HepG2 (cell line): ENCODE results near the gene NOTUM. TPM values are rescaled to one million over a fixed set of nuclear protein-coding genes. Genes with fewer than 3 reads are reported as not detected.

ENCODE experiments used
- DNMT1 ChIP-seq: sonication (generic); formaldehyde crosslinking; IDR thresholded peaks from 2 replicates; pipeline ENCODE4 v1.5.1; 2020; ENCODE audit warnings: mild to moderate bottlenecking, missing genetic modification reagents
- HNF4A ChIP-seq: sonication (generic); formaldehyde crosslinking; IDR thresholded peaks from 2 replicates; pipeline ENCODE4 v1.4.0; 2020; ENCODE audit warnings: missing genetic modification reagents
- JDP2 ChIP-seq: sonication (generic); formaldehyde crosslinking; IDR thresholded peaks from 2 replicates; pipeline ENCODE4 v1.8.1; 2022; ENCODE audit warnings: missing genetic modification reagents, borderline replicate concordance
- MYC ChIP-seq: sonication (generic); formaldehyde crosslinking; IDR thresholded peaks from 2 replicates; pipeline ENCODE4 v1.9.0; 2021; ENCODE audit warnings: missing genetic modification reagents, borderline replicate concordance
- NR2F6 ChIP-seq, 2 experiments: IDR thresholded peaks; 2 replicates each; pipeline ENCODE4 v1.6.1; 2016; ENCODE audit warnings: antibody characterized with exemption in 1 of 2, mild to moderate bottlenecking in 1 of 2
- PRMT3 ChIP-seq: sonication (generic); formaldehyde crosslinking; IDR thresholded peaks from 2 replicates; pipeline ENCODE4 v1.8.1; 2022; ENCODE audit warnings: low read depth, mild to moderate bottlenecking, moderate library complexity, missing genetic modification reagents, borderline replicate concordance
- RARG ChIP-seq: sonication (generic); formaldehyde crosslinking; IDR thresholded peaks from 2 replicates; pipeline ENCODE4 v1.4.0; 2020; ENCODE audit warnings: low read depth, mild to moderate bottlenecking, missing genetic modification reagents
- SYNCRIP ChIP-seq: fragments of 200-400 bp; formaldehyde crosslinking; IDR thresholded peaks from 2 replicates; pipeline ENCODE4 v1.6.1; 2018; ENCODE audit warnings: mild to moderate bottlenecking, low read depth, low read length; ENCODE audit not compliant: insufficient read depth
- TBX2 ChIP-seq: sonication (generic); formaldehyde crosslinking; IDR thresholded peaks from 2 replicates; pipeline ENCODE4 v1.5.0; 2020; ENCODE audit warnings: missing genetic modification reagents, mild to moderate bottlenecking, borderline replicate concordance
- TRIM24 ChIP-seq: sonication (generic); formaldehyde crosslinking; IDR thresholded peaks from 2 replicates; pipeline ENCODE4 v1.8.0; 2022; ENCODE audit warnings: mild to moderate bottlenecking, missing genetic modification reagents
- ZKSCAN5 ChIP-seq: sonication (generic); formaldehyde crosslinking; IDR thresholded peaks from 2 replicates; pipeline ENCODE4 v1.5.1; 2020; ENCODE audit warnings: mild to moderate bottlenecking, missing genetic modification reagents
- ZMYM4 ChIP-seq: sonication (generic); formaldehyde crosslinking; IDR thresholded peaks from 2 replicates; pipeline ENCODE4 v1.8.1; 2023; ENCODE audit warnings: mild to moderate bottlenecking, missing genetic modification reagents
- ZNF225 ChIP-seq: sonication (generic); formaldehyde crosslinking; IDR thresholded peaks from 2 replicates; pipeline ENCODE4 v1.4.0; 2020; ENCODE audit warnings: mild to moderate bottlenecking, missing genetic modification reagents
- ZNF383 ChIP-seq: sonication (generic); formaldehyde crosslinking; IDR thresholded peaks from 2 replicates; pipeline ENCODE4 v1.4.0; 2020; ENCODE audit warnings: missing genetic modification reagents, mild to moderate bottlenecking, borderline replicate concordance
- ZNF761 ChIP-seq: sonication (generic); formaldehyde crosslinking; conservative IDR thresholded peaks from 2 replicates; pipeline ENCODE4 v1.4.0; 2020; ENCODE audit warnings: mild to moderate bottlenecking, missing genetic modification reagents
- ZNF841 ChIP-seq: sonication (generic); formaldehyde crosslinking; IDR thresholded peaks from 2 replicates; pipeline ENCODE4 v1.8.1; 2023; ENCODE audit warnings: missing genetic modification reagents, borderline replicate concordance
- ZNF879 ChIP-seq: sonication (generic); formaldehyde crosslinking; IDR thresholded peaks from 2 replicates; pipeline ENCODE4 v1.8.1; 2023; ENCODE audit warnings: missing genetic modification reagents
- polyA plus RNA-seq, 8 experiments: library from polyadenylated mRNA; depleted of rRNA in 3 of 8; stranded (reverse) in 7 of 8; unstranded in 1 of 8; fragments of >200 nt; fragmentation: Illumina TruSeq in 4 of 8; extraction: Trizol in 4 of 8; gene quantifications; 2 replicates each; pipeline versions ENCODE4 v1.2.1 to v1.2.3, GENCODE V29; 2011 to 2016; ENCODE audit warnings: low read depth in 4 of 8, missing spikeins in 1 of 8, mixed read lengths in 1 of 8; ENCODE audit not compliant: insufficient read depth in 1 of 8
- total RNA-seq, 5 experiments: library from RNA; depleted of rRNA; stranded (reverse); fragments of >200 nt; fragmentation: Illumina TruSeq; extraction: Trizol; gene quantifications; 2 replicates each; pipeline ENCODE4 v1.2.3, GENCODE V29; 2016; ENCODE audit warnings: low read depth in 1 of 5
- TF ChIP-seq, protein P1 (sequence below): sonication (generic); formaldehyde crosslinking; IDR thresholded peaks from 2 replicates; pipeline ENCODE4 v1.9.0; 2022; ENCODE audit warnings: low read depth, missing genetic modification reagents
- TF ChIP-seq, protein P2 (sequence below): sonication (generic); formaldehyde crosslinking; IDR thresholded peaks from 2 replicates; pipeline ENCODE4 v1.4.0; 2020; ENCODE audit warnings: missing genetic modification reagents
- TF ChIP-seq, protein P3 (sequence below), 2 experiments: sonication (generic) in 1 of 2; formaldehyde crosslinking in 1 of 2; IDR thresholded peaks; 2 replicates each; pipeline versions ENCODE4 v1.4.0 to v1.6.1; 2016 to 2020; ENCODE audit warnings: borderline replicate concordance in 1 of 2, low read depth in 1 of 2, mild to moderate bottlenecking in 1 of 2, missing genetic modification reagents in 1 of 2

The NOTUM gene
- total and polyA plus RNA-seq, 2 of the 13 experiments (the other 11 are each of a cell fraction or from before 2014, with no cell fraction given), result 150 to 160 TPM

DNA sequence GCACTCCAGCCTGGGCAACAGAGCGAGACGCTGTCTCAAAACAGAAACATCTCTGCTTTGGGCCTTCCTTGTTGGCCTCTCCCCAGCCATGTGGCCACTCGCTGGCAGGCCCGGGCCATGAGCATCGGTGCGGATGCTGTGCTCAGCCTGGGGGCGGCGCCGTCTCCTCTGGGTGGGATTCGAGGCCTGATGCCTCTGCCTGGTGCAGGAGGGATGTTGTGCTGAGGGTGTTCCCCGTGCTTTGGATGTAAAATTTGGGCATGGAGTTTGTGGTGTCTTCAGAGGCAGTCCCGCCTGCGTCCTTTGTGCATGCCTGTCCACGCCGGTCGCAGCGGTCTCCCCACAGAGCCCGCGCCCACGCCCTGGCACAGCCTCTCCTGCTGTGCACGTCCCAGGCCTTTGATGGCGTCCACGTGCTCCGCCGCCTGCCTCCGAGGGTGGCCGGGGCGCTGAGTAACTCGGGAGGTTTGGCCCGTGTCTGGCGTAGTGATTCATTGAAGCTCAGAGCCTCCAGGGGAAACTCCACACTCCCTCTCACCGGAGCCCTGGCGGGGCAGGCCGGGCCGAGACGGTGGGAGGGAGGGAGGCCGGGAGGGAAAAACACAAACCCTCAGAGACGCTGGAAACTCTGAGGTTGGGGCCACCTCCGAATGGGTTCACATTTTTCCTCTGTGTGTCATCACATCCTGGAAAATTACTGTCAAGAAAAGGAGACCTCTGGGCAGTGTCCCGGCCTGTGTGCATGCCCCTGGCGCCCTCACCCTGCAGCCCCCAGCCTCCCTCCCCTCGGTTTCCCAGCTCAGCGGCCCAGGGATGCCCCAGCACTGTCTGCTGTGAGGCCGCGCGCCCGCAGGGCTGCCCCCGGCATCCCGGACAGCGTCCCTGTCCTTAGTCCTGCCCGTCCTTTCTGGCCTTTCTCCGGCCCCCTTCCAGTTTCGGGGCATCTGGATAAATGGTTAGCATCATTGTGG lies 42.7 kb upstream of the NOTUM start (continued):
- TF ChIP-seq ZNF841 (CRISPR knock-in tag), result no peak
- TF ChIP-seq SYNCRIP, result no peak
- TF ChIP-seq MYC (CRISPR knock-in tag), result peak; percentile 95
- TF ChIP-seq, protein P1, sequence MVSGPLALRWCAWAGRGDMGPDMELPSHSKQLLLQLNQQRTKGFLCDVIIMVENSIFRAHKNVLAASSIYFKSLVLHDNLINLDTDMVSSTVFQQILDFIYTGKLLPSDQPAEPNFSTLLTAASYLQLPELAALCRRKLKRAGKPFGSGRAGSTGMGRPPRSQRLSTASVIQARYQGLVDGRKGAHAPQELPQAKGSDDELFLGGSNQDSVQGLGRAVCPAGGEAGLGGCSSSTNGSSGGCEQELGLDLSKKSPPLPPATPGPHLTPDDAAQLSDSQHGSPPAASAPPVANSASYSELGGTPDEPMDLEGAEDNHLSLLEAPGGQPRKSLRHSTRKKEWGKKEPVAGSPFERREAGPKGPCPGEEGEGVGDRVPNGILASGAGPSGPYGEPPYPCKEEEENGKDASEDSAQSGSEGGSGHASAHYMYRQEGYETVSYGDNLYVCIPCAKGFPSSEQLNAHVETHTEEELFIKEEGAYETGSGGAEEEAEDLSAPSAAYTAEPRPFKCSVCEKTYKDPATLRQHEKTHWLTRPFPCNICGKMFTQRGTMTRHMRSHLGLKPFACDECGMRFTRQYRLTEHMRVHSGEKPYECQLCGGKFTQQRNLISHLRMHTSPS, result peak; percentile 94
- TF ChIP-seq RARG (CRISPR knock-in tag), result no peak
- peak; percentile 89 for TF ChIP-seq TBX2 (CRISPR knock-in tag)
- TF ChIP-seq ZNF225, result peak; percentile 88
- TF ChIP-seq ZNF761 (CRISPR knock-in tag), result peak; percentile 49; the same call in 1 of the 2 replicates
- no peak for TF ChIP-seq DNMT1 (CRISPR knock-in tag)
- no peak for TF ChIP-seq TRIM24
- no peak for TF ChIP-seq JDP2
- TF ChIP-seq PRMT3 (CRISPR knock-in tag), result no peak
- TF ChIP-seq ZNF383 (CRISPR knock-in tag), result peak; percentile 79; the same call in 1 of the 2 replicates
- 0 out of 2 replicates have a peak, but pooled peaks have one; percentile 18 for TF ChIP-seq NR2F6 (IDR thresholded peaks at IDR 0.05)
- TF ChIP-seq NR2F6 (CRISPR knock-in tag; IDR thresholded peaks at IDR 0.05), result peak; percentile 55
- TF ChIP-seq ZMYM4 (CRISPR knock-in tag), result no peak
- TF ChIP-seq ZNF879, result peak; percentile 48; the same call in 1 of the 2 replicates
- TF ChIP-seq, protein P2, sequence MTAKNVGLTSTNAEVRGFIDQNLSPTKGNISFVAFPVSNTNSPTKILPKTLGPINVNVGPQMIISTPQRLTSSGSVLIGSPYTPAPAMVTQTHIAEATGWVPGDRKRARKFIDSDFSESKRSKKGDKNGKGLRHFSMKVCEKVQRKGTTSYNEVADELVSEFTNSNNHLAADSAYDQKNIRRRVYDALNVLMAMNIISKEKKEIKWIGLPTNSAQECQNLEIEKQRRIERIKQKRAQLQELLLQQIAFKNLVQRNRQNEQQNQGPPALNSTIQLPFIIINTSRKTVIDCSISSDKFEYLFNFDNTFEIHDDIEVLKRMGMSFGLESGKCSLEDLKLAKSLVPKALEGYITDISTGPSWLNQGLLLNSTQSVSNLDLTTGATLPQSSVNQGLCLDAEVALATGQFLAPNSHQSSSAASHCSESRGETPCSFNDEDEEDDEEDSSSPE (CRISPR knock-in tag), result peak; percentile 63
- TF ChIP-seq, protein P3, sequence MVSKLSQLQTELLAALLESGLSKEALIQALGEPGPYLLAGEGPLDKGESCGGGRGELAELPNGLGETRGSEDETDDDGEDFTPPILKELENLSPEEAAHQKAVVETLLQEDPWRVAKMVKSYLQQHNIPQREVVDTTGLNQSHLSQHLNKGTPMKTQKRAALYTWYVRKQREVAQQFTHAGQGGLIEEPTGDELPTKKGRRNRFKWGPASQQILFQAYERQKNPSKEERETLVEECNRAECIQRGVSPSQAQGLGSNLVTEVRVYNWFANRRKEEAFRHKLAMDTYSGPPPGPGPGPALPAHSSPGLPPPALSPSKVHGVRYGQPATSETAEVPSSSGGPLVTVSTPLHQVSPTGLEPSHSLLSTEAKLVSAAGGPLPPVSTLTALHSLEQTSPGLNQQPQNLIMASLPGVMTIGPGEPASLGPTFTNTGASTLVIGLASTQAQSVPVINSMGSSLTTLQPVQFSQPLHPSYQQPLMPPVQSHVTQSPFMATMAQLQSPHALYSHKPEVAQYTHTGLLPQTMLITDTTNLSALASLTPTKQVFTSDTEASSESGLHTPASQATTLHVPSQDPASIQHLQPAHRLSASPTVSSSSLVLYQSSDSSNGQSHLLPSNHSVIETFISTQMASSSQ (IDR thresholded peaks at IDR 0.05; ENCODE audit: low read depth), result no peak
- TF ChIP-seq, protein P3 (CRISPR knock-in tag; IDR thresholded peaks at IDR 0.05; ENCODE audit: borderline replicate concordance), result peak; percentile 76; the same call in 1 of the 2 replicates
- no peak for TF ChIP-seq HNF4A (CRISPR knock-in tag)
- no peak for TF ChIP-seq ZKSCAN5 (CRISPR knock-in tag)
